HCT116 (cell line): ENCODE measurements around the gene MPV17. TPM values are rescaled to one million over a fixed set of nuclear protein-coding genes. Genes with fewer than 3 reads are reported as not detected.

ENCODE experiments used
- JUND ChIP-seq: IDR thresholded peaks from 2 replicates; pipeline ENCODE4 v1.6.1; 2012
- RAD21 ChIP-seq: IDR thresholded peaks from 2 replicates; pipeline ENCODE4 v1.6.1; 2012; ENCODE audit warnings: low read depth, mild to moderate bottlenecking
- SIN3A ChIP-seq: IDR thresholded peaks from 2 replicates; pipeline ENCODE4 v1.6.1; 2012; ENCODE audit warnings: low read depth
- total RNA-seq: library from RNA; stranded (reverse); gene quantifications from one replicate; pipeline ENCODE4 v1.2.1, GENCODE V29; 2021; ENCODE audit not compliant: unreplicated experiment
- TF ChIP-seq, protein P1 (sequence below), 3 experiments: fragments of 200-600 bp in 1 of 3; sonication (generic) in 1 of 3; IDR thresholded peaks in 2 of 3; conservative IDR thresholded peaks in 1 of 3; 2 replicates each; pipeline ENCODE4 v1.5.1; 2012 to 2017; ENCODE audit warnings: low read depth in 2 of 3, low read length in 2 of 3, antibody characterized with exemption in 1 of 3, borderline replicate concordance in 1 of 3, control low read depth in 1 of 3, mild to moderate bottlenecking in 1 of 3, mixed read lengths in 1 of 3, mixed run types in 1 of 3, moderate library complexity in 1 of 3; ENCODE audit not compliant: insufficient read depth in 1 of 3

Gene MPV17
- total RNA-seq, 1 experiment from 2014 or later = 55.4 TPM

DNA sequence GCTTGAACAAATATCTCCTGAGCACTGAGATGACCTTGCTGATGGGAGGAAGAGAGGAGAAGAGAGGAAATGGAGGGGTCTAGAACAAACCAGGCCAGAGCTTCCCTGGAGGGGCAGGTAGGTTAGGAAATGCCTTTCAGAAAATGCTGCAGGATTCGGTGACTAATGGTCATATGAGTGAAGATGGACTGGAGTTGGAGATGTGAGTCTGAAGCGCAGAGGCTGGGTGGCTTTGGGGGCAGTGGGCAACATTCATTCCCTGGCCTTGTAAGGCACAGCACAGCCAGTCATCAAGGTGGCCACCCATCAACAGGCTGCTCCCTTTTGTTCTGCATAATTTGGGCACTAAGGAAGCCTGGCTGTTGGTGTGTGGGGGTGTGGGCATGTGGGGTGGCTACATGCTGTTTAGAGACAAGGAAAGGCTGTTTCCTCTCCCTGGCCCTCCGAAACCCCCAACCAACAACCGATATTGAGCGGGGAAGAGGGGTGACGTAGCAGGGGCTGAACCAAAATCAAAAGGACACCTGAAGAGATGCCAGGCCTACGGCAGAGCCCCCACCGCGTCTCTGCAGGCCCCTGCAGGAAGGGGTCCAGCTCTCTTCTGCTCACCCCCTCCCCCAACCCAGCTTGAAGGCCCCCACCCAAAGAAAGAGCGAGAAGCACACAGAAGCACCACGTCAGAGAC is 61.5 kb downstream of the MPV17 start (continued):
- TF ChIP-seq RAD21 (no peak), SIN3A (no peak), JUND (no peak)
- TF ChIP-seq, protein P1, sequence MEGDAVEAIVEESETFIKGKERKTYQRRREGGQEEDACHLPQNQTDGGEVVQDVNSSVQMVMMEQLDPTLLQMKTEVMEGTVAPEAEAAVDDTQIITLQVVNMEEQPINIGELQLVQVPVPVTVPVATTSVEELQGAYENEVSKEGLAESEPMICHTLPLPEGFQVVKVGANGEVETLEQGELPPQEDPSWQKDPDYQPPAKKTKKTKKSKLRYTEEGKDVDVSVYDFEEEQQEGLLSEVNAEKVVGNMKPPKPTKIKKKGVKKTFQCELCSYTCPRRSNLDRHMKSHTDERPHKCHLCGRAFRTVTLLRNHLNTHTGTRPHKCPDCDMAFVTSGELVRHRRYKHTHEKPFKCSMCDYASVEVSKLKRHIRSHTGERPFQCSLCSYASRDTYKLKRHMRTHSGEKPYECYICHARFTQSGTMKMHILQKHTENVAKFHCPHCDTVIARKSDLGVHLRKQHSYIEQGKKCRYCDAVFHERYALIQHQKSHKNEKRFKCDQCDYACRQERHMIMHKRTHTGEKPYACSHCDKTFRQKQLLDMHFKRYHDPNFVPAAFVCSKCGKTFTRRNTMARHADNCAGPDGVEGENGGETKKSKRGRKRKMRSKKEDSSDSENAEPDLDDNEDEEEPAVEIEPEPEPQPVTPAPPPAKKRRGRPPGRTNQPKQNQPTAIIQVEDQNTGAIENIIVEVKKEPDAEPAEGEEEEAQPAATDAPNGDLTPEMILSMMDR (IDR thresholded peaks at IDR 0.05 in 2 of 3, conservative IDR thresholded peaks at IDR 0.05 in 1 of 3; ENCODE audit: borderline replicate concordance in 1 of 3, insufficient read depth in 1 of 3, low read depth in 2 of 3, low read length in 2 of 3) = no peak

Other genes with a start within 250 kb of the MPV17 start
- 0.59 TPM for gene EMILIN1, start 244.5 kb downstream of the MPV17 start, total RNA-seq
- gene KHK, start 236.3 kb downstream of the MPV17 start, total RNA-seq = 6.7 TPM
- gene CGREF1, start 204.0 kb downstream of the MPV17 start, total RNA-seq = 4.0 TPM
- not detected for gene ABHD1, start 199.3 kb downstream of the MPV17 start, total RNA-seq
- gene PREB, start 188.5 kb downstream of the MPV17 start, total RNA-seq = 54.2 TPM
- gene PRR30, start 183.7 kb downstream of the MPV17 start, total RNA-seq = not detected
- gene TCF23, start 174.1 kb downstream of the MPV17 start, total RNA-seq = not detected
- 93.6 TPM for gene ATRAID, start 111.1 kb downstream of the MPV17 start, total RNA-seq
- gene SLC5A6, start 110.8 kb downstream of the MPV17 start, total RNA-seq = 55.4 TPM
- 114 TPM for gene CAD, start 105.7 kb downstream of the MPV17 start, total RNA-seq
- 20.5 TPM for gene SLC30A3, start 60.0 kb downstream of the MPV17 start, total RNA-seq
- 2.5 TPM for gene DNAJC5G, start 47.7 kb downstream of the MPV17 start, total RNA-seq
- 2.0 TPM for gene TRIM54, start 40.7 kb downstream of the MPV17 start, total RNA-seq
- gene UCN, start 14.7 kb downstream of the MPV17 start, total RNA-seq = 8.0 TPM
- gene GTF3C2, start 33.7 kb upstream of the MPV17 start, total RNA-seq = 88.2 TPM
- 43.8 TPM for gene EIF2B4, start 47.2 kb upstream of the MPV17 start, total RNA-seq
- gene SNX17, start 47.5 kb upstream of the MPV17 start, total RNA-seq = 90.5 TPM
- gene ZNF513, start 57.6 kb upstream of the MPV17 start, total RNA-seq = 12.8 TPM
- 140 TPM for gene PPM1G, start 86.5 kb upstream of the MPV17 start, total RNA-seq
- 79.1 TPM for gene NRBP1, start 105.5 kb upstream of the MPV17 start, total RNA-seq
- 65.7 TPM for gene KRTCAP3, start 119.3 kb upstream of the MPV17 start, total RNA-seq
- gene IFT172, start 166.6 kb upstream of the MPV17 start, total RNA-seq = 13.7 TPM
- 3.3 TPM for gene FNDC4, start 172.1 kb upstream of the MPV17 start, total RNA-seq
- not detected for gene GCKR, start 173.7 kb upstream of the MPV17 start, total RNA-seq